Activated CD4-positive, alpha-beta T cell treated with anti-CD3 and anti-CD28 coated beads, Interleukin-2, amount 10 ng/mL, durations not matched to agents 24 days and 14 days (primary cell): Measurements from ENCODE around the gene SMKR1. TPM values are rescaled to one million over a fixed set of nuclear protein-coding genes. Genes with fewer than 3 reads are reported as not detected.

Experiments used
- DNase-seq: peaks from one replicate; pipeline ENCODE4 v3.0.0; 2022
- H3K27ac Mint-ChIP-seq: one replicate; pipeline ENCODE4 v1.8.0; 2022; ENCODE audit warnings: mild to moderate bottlenecking, mixed read lengths
- H3K27me3 Mint-ChIP-seq: one replicate; pipeline ENCODE4 v1.8.0; 2022; ENCODE audit warnings: mixed read lengths
- H3K36me3 Mint-ChIP-seq: one replicate; pipeline ENCODE4 v1.8.0; 2022; ENCODE audit warnings: low read depth, mild to moderate bottlenecking, mixed read lengths
- H3K4me1 Mint-ChIP-seq: one replicate; pipeline ENCODE4 v1.8.0; 2021; ENCODE audit warnings: mixed read lengths
- H3K4me3 Mint-ChIP-seq: one replicate; pipeline ENCODE4 v1.8.0; 2022; ENCODE audit warnings: mild to moderate bottlenecking, moderate library complexity, mixed read lengths
- H3K9me3 Mint-ChIP-seq: one replicate; pipeline ENCODE4 v1.8.0; 2021; ENCODE audit warnings: mixed read lengths
- intact Hi-C: fragments of 100-400 bp; cut with micrococcal nuclease; formaldehyde crosslinking; loops from one replicate; pipeline ENCODE4 v1.15.1; 2023
- total RNA-seq: library from RNA; stranded (reverse); gene quantifications from 2 replicates; pipeline ENCODE4 v1.2.3, GENCODE V29; 2022

The SMKR1 gene
- total RNA-seq, 1 donor from 2014 or later: 6.1 TPM

- Mint-ChIP-seq H3K36me3 (peaks cover 9% of the 10 kb centered on the region), H3K4me3 (no peak overlapping the region), H3K27ac (peak overlapping the region; percentile 37), H3K27me3 (no peaks in the 10 kb centered on the region), H3K4me1 (peaks cover 42% of the 10 kb centered on the region), H3K9me3 (no peaks in the 10 kb centered on the region)
- intact Hi-C loops: loop anchor here (2.0 to 5.0 kb wide), 2 partner anchors 116 to 451 kb away; no protein-coding TSS in a partner anchor
- no peak for DNase-seq
These were observed 5.7 kb upstream of the SMKR1 start for GRCh38 chr7:129496653-129497052.

GRCh38 chr7:129497156-129497555, 5.2 kb upstream of the SMKR1 start:
- intact Hi-C loops: loop anchor here (2.0 to 5.0 kb wide), 2 partner anchors 116 to 450 kb away; no protein-coding TSS in a partner anchor
- DNase-seq: no peak
- peaks cover 42% of the 10 kb centered on the region for H3K4me1 Mint-ChIP-seq
- H3K9me3 Mint-ChIP-seq: no peaks in the 10 kb centered on the region
- peak overlapping the region; percentile 37 for H3K27ac Mint-ChIP-seq
- H3K4me3 Mint-ChIP-seq: no peak overlapping the region
- no peaks in the 10 kb centered on the region for H3K27me3 Mint-ChIP-seq
- peaks cover 8% of the 10 kb centered on the region for H3K36me3 Mint-ChIP-seq

- intact Hi-C loops: loop anchor here (5.0 kb wide), 1 partner anchor 449 kb away; no protein-coding TSS in a partner anchor
- Mint-ChIP-seq H3K4me3 (no peak overlapping the region), H3K27ac (peak overlapping the region; percentile 0), H3K4me1 (peaks cover 36% of the 10 kb centered on the region), H3K27me3 (no peaks in the 10 kb centered on the region), H3K9me3 (no peaks in the 10 kb centered on the region), H3K36me3 (peaks cover 4% of the 10 kb centered on the region)
- no peak for DNase-seq
These were observed 4.3 kb upstream of the SMKR1 start for GRCh38 chr7:129498021-129498420.

GRCh38 chr7:129499999-129500398, 2.3 kb upstream of the SMKR1 start:
- Mint-ChIP-seq H3K27me3 (peaks cover 6% of the 10 kb centered on the region), H3K4me3 (no peak overlapping the region), H3K36me3 (peaks cover 5% of the 10 kb centered on the region), H3K27ac (peak overlapping the region; percentile 65), H3K9me3 (no peaks in the 10 kb centered on the region), H3K4me1 (peaks cover 35% of the 10 kb centered on the region)
- peak; percentile 68 for DNase-seq
- intact Hi-C loops: loop anchor here (5.0 kb wide), 1 partner anchor 447 kb away; no protein-coding TSS in a partner anchor

GRCh38 chr7:129502708-129503685, 666 bp downstream of the SMKR1 start:
- intact Hi-C loops: loop anchor here (2.0 kb wide), 2 partner anchors 28 to 108 kb away; partner anchors contain the start of gene NRF1
- peak overlapping the region; percentile 84 for H3K27ac Mint-ChIP-seq
- peaks cover 23% of the 10 kb centered on the region for H3K4me1 Mint-ChIP-seq
- no peaks in the 10 kb centered on the region for H3K9me3 Mint-ChIP-seq
- peaks cover 9% of the 10 kb centered on the region for H3K27me3 Mint-ChIP-seq
- H3K4me3 Mint-ChIP-seq: peak overlapping the region; percentile 84
- peak; percentile 66 for DNase-seq
- peaks cover 1% of the 10 kb centered on the region for H3K36me3 Mint-ChIP-seq

GRCh38 chr7:129503725-129504124, 1.4 kb downstream of the SMKR1 start:
- H3K4me1 Mint-ChIP-seq: peaks cover 22% of the 10 kb centered on the region
- H3K27me3 Mint-ChIP-seq: peaks cover 9% of the 10 kb centered on the region
- peak overlapping the region; percentile 84 for H3K27ac Mint-ChIP-seq
- no peak for DNase-seq
- intact Hi-C loops: loop anchor here (2.0 kb wide), 2 partner anchors 27 to 107 kb away; partner anchors contain the start of gene NRF1
- H3K4me3 Mint-ChIP-seq: peak overlapping the region; percentile 84
- peaks cover 1% of the 10 kb centered on the region for H3K36me3 Mint-ChIP-seq
- no peaks in the 10 kb centered on the region for H3K9me3 Mint-ChIP-seq

GRCh38 chr7:129512192-129512591, 9.9 kb downstream of the SMKR1 start:
- DNase-seq: no peak
- H3K4me1 Mint-ChIP-seq: peaks cover 5% of the 10 kb centered on the region
- no peaks in the 10 kb centered on the region for H3K9me3 Mint-ChIP-seq
- intact Hi-C loops: no loop called here
- H3K27ac Mint-ChIP-seq: no peak overlapping the region
- H3K4me3 Mint-ChIP-seq: no peak overlapping the region
- peaks cover 3% of the 10 kb centered on the region for H3K27me3 Mint-ChIP-seq
- H3K36me3 Mint-ChIP-seq: peaks cover 1% of the 10 kb centered on the region

- peaks cover 1% of the 10 kb centered on the region for H3K36me3 Mint-ChIP-seq
- H3K27ac Mint-ChIP-seq: no peak overlapping the region
- no peaks in the 10 kb centered on the region for H3K9me3 Mint-ChIP-seq
- H3K4me1 Mint-ChIP-seq: peaks cover 3% of the 10 kb centered on the region
- no peak for DNase-seq
- peaks cover 7% of the 10 kb centered on the region for H3K27me3 Mint-ChIP-seq
- intact Hi-C loops: no loop called here
- H3K4me3 Mint-ChIP-seq: no peak overlapping the region
These were observed 11.2 kb downstream of the SMKR1 start for GRCh38 chr7:129513546-129513945.

- Mint-ChIP-seq H3K27me3 (peaks cover 9% of the 10 kb centered on the region), H3K9me3 (no peaks in the 10 kb centered on the region), H3K4me1 (peaks cover 3% of the 10 kb centered on the region), H3K36me3 (peaks cover 1% of the 10 kb centered on the region), H3K27ac (no peak overlapping the region), H3K4me3 (no peak overlapping the region)
- no peak for DNase-seq
- intact Hi-C loops: no loop called here
These were observed 12.4 kb downstream of the SMKR1 start for GRCh38 chr7:129514683-129515082.

- DNase-seq: no peak
- intact Hi-C loops: no loop called here
- peaks cover 3% of the 10 kb centered on the region for H3K4me1 Mint-ChIP-seq
- peaks cover 1% of the 10 kb centered on the region for H3K36me3 Mint-ChIP-seq
- no peaks in the 10 kb centered on the region for H3K9me3 Mint-ChIP-seq
- peaks cover 11% of the 10 kb centered on the region for H3K27me3 Mint-ChIP-seq
- no peak overlapping the region for H3K27ac Mint-ChIP-seq
- H3K4me3 Mint-ChIP-seq: no peak overlapping the region
These were observed 13.1 kb downstream of the SMKR1 start for GRCh38 chr7:129515381-129515780.

GRCh38 chr7:129517931-129518330, 15.6 kb downstream of the SMKR1 start:
- Mint-ChIP-seq H3K9me3 (no peaks in the 10 kb centered on the region), H3K36me3 (peaks cover 1% of the 10 kb centered on the region), H3K4me1 (no peaks in the 10 kb centered on the region), H3K27me3 (peaks cover 26% of the 10 kb centered on the region), H3K4me3 (no peak overlapping the region), H3K27ac (no peak overlapping the region)
- intact Hi-C loops: no loop called here
- no peak for DNase-seq

- no peak for DNase-seq
- H3K4me3 Mint-ChIP-seq: no peak overlapping the region
- no peaks in the 10 kb centered on the region for H3K4me1 Mint-ChIP-seq
- no peaks in the 10 kb centered on the region for H3K36me3 Mint-ChIP-seq
- H3K27ac Mint-ChIP-seq: no peak overlapping the region
- peaks cover 29% of the 10 kb centered on the region for H3K27me3 Mint-ChIP-seq
- intact Hi-C loops: no loop called here
- no peaks in the 10 kb centered on the region for H3K9me3 Mint-ChIP-seq
These were observed 17.1 kb downstream of the SMKR1 start for GRCh38 chr7:129519464-129519863.

- intact Hi-C loops: no loop called here
- no peak overlapping the region for H3K27ac Mint-ChIP-seq
- H3K9me3 Mint-ChIP-seq: no peaks in the 10 kb centered on the region
- no peaks in the 10 kb centered on the region for H3K36me3 Mint-ChIP-seq
- H3K27me3 Mint-ChIP-seq: peaks cover 35% of the 10 kb centered on the region
- no peaks in the 10 kb centered on the region for H3K4me1 Mint-ChIP-seq
- no peak for DNase-seq
- H3K4me3 Mint-ChIP-seq: no peak overlapping the region
These were observed 20.0 kb downstream of the SMKR1 start for GRCh38 chr7:129522088-129522970.
